Mucosa of descending colon (tissue), 3 donors: ENCODE data around the gene NEMP1. TPM values are rescaled to one million over a fixed set of nuclear protein-coding genes. Genes with fewer than 3 reads are reported as not detected.
A peak's percentile ranks its signal among the peaks of the same experiment; 100 is the strongest.

Experiments
- ATAC-seq: fragments of 200-7000 bp; cut with Tn5 transposase; one replicate; pipeline ENCODE4 v1.9.1; 2020; ENCODE audit warnings: mild to moderate bottlenecking, moderate library complexity
- DNase-seq, 3 donors: peaks; one replicate each; pipeline ENCODE4 v3.0.0-alpha.2; 2020
- H3K36me3 ChIP-seq: fragments of 200-600 bp; one replicate; pipeline ENCODE4 v1.8.0; 2021; ENCODE audit warnings: low read depth, mild to moderate bottlenecking
- H3K4me1 ChIP-seq: fragments of 200-600 bp; one replicate; pipeline ENCODE4 v1.8.0; 2021; ENCODE audit warnings: low read depth, mild to moderate bottlenecking
- H3K4me3 ChIP-seq: fragments of 200-600 bp; one replicate; pipeline ENCODE4 v1.8.0; 2021; ENCODE audit warnings: mild to moderate bottlenecking
- H3K9me3 ChIP-seq: fragments of 200-600 bp; one replicate; pipeline ENCODE4 v1.8.0; 2021; ENCODE audit warnings: mild to moderate bottlenecking
- intact Hi-C, 2 donors: fragments of 100-400 bp; cut with DNase I in 1 of 2; cut with micrococcal nuclease in 1 of 2; formaldehyde crosslinking; loops; one replicate each; pipeline versions ENCODE4 v1.11.0 to v1.11.1; 2022; cut with DNase I, micrococcal nuclease
- total RNA-seq, 3 donors: library from RNA; stranded (reverse); fragmentation: NEBNext Ultra II Directional in 2 of 3; extraction: Animal tissue kit (Norgen Biotek cat#: 25700) in 2 of 3; gene quantifications; one replicate each; pipeline versions ENCODE4 v1.2.1 to v1.2.4, GENCODE V29; 2021 to 2023
- TF ChIP-seq, protein P1 (sequence below): fragments of 200-600 bp; IDR thresholded peaks from one replicate; pipeline ENCODE4 v1.8.0; 2022; ENCODE audit warnings: antibody characterized with exemption, mild to moderate bottlenecking
- donor health status: DM: no; HTN: no; CAD: no; lungs with moderate emphysema.
- donor health status: DM: no; HTN: no; CAD: no.
- donor health status: DM: no; HTN: yes; CAD: no.

Gene NEMP1
- total RNA-seq, 3 donors from 2014 or later, result 6.3 to 16.9 (median 10.2) TPM

DNA sequence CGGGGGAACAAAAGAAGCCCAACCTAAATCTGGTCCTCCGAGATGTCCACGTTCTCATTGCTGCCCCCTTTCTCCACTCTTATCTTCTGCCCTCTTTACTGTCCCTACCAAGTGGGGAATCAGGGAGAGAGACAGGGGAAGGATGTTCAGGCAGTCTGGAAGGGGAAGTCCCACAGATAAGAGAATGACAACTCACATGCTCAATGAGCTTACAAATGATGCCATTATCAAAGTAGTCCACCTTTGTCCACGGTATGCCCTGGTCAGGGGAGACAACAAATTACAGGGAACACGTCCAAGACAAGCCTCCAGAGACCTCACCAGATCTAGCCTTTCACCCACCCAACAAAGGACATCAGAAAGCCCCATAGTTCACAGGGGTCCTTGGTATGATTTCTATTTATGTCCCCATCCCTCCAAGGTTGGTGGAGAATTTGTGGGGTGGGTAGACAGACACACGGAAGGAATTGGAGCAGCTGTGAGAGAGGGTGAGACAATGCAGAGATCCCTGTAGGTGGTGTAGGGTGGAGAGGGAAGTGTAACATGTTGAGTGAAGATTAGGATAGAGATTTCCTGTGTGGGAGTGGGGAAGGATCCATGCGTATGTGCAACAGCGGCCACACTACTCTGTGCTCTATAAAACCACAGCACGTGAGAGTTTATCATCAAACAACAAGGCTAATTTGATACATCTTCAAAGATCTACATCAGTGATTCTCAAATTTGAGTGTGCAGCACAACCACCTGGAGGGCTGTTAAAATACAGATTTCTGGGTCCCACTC lies 39.4 kb downstream of the NEMP1 start:
- TF ChIP-seq, protein P1, sequence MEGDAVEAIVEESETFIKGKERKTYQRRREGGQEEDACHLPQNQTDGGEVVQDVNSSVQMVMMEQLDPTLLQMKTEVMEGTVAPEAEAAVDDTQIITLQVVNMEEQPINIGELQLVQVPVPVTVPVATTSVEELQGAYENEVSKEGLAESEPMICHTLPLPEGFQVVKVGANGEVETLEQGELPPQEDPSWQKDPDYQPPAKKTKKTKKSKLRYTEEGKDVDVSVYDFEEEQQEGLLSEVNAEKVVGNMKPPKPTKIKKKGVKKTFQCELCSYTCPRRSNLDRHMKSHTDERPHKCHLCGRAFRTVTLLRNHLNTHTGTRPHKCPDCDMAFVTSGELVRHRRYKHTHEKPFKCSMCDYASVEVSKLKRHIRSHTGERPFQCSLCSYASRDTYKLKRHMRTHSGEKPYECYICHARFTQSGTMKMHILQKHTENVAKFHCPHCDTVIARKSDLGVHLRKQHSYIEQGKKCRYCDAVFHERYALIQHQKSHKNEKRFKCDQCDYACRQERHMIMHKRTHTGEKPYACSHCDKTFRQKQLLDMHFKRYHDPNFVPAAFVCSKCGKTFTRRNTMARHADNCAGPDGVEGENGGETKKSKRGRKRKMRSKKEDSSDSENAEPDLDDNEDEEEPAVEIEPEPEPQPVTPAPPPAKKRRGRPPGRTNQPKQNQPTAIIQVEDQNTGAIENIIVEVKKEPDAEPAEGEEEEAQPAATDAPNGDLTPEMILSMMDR, result no peak
- DNase-seq (no peak), ATAC-seq (no peak)
- intact Hi-C loops, result no loop called here
- peaks cover 14% of the 10 kb centered on the region for H3K36me3 ChIP-seq
- no peaks in the 10 kb centered on the region for H3K9me3 ChIP-seq
- no peak overlapping the region for H3K4me3 ChIP-seq
- no peaks in the 10 kb centered on the region for H3K4me1 ChIP-seq

DNA sequence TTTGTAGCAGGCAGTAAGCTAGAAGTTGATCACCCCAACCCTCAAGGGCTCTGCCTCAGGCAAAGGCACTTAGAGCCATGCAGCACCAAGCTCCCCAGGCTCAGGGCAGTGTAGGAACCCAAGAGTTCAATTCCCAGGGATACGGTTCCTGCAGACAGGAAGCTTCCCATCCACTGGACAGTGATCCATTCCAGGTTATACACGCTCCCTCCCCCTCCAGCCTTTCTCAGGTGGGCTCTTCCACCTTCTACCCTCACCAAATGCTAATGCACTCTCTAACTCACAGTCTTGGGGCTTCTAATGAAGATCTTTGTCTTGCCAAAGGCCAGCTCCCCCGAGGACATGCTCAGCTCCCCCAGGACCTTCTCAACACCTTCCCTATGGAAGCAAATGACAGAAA lies 41.3 kb downstream of the NEMP1 start:
- no peak for DNase-seq
- Histone ChIP-seq H3K36me3 (peaks cover 14% of the 10 kb centered on the region), H3K4me3 (no peak overlapping the region), H3K4me1 (no peaks in the 10 kb centered on the region), H3K9me3 (no peaks in the 10 kb centered on the region)
- ATAC-seq, result no peak
- TF ChIP-seq, protein P1, result no peak
- intact Hi-C loops, result no loop called here

DNA sequence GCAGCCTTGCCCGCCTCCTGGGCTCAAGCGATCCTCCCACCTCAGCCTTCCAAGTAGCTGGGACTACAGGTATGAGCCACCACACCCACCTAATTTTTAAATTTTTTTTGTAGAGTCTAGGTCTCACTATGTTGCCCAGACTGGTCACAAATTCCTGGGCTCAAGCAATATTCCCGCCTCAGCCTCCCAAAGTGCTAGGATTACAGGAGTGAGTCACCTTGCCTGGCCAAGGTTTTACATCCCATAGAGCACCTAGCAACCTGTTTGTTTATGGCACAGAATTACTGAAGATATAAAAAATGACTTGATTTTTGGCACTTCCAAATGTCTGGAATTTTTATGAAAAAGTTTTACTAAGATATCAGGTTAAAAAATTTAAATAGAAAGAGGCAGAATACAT lies 45.2 kb downstream of the NEMP1 start:
- H3K4me1 ChIP-seq, result no peaks in the 10 kb centered on the region
- ATAC-seq (no peak), DNase-seq (no peak)
- no peak overlapping the region for H3K4me3 ChIP-seq
- peaks cover 9% of the 10 kb centered on the region for H3K36me3 ChIP-seq
- H3K9me3 ChIP-seq, result no peaks in the 10 kb centered on the region
- TF ChIP-seq, protein P1, result no peak
- intact Hi-C loops, result no loop called here

DNA sequence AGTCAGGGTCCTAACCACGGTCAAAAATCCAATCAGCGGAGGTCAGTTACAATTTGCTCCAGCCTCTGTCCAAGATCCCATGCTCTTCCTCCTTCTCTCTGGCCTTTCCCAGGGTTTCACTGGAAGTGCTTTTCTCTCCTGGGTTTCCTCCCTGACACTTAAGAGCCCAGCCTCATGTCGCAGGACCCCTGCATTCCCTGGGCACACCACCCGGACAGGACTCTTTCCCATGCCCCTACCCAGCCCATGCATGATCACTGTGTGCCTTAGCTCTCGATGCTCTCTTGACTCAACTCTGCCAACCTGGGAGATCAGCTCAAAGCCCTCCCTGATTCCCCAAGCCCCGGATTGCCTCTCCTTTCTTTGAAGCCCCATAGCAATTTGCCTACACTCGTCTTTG lies 46.8 kb downstream of the NEMP1 start:
- no peaks in the 10 kb centered on the region for H3K36me3 ChIP-seq

DNA sequence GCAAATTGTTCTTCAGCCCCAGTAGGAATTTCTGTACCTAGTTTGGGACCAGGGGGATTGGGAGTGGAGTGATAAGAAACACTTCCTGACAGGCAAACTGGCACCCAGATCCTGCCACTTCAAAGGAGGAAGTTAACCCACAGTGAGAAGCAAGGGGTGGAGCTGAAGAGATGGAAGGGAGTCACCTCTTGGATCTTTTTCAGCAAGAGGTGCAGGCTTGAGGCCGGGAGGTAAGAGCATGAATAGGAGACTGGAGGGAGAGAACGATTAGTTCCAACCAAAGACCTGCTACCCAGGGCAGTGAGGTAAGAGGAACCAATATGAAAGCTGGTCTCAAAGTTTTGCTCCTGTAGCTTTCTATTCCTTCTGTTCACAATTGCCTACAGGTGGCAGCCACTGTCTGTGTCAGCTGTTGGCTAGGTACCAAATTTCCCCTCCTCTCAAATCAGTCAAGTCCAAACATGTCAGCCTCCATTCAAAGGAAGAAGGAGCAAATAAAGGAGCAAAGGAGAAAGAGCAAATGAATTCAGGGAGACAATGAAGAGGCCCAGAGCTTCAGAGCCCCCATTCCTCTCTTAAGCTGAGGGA lies 47.4 kb downstream of the NEMP1 start:
- Histone ChIP-seq H3K4me3 (no peak overlapping the region), H3K4me1 (no peaks in the 10 kb centered on the region), H3K9me3 (no peaks in the 10 kb centered on the region), H3K36me3 (no peaks in the 10 kb centered on the region)
- TF ChIP-seq, protein P1, result no peak
- DNase-seq (peak in 1 of 3 donors; percentile 30), ATAC-seq (peak; percentile 75)
- intact Hi-C loops, result no loop called here

More for the DNA sequence above, 46.8 kb downstream of the NEMP1 start:
- no peaks in the 10 kb centered on the region for H3K9me3 ChIP-seq
- ATAC-seq (no peak), DNase-seq (no peak)
- H3K4me3 ChIP-seq, result no peak overlapping the region
- TF ChIP-seq, protein P1, result no peak
- H3K4me1 ChIP-seq, result no peaks in the 10 kb centered on the region
- intact Hi-C loops, result no loop called here
